Choroid plexus epithelial cell (primary cell): ENCODE measurements around the gene KHSRP.
"Not testable (repeated sequence)": the region's sequence is repeated elsewhere in the genome, so short reads cannot be mapped to it uniquely, and the experiment has no call there.

Experiments used
- DNase-seq: peaks from one replicate; pipeline ENCODE4 v3.0.0-alpha.2; 2010; ENCODE audit warnings: low read depth
- H3K4me3 ChIP-seq: 2 replicates; pipeline ENCODE4 v1.5.1; 2011; ENCODE audit warnings: low read depth, mild to moderate bottlenecking, control low read depth, low read length, moderate library complexity
- CTCF ChIP-seq: conservative IDR thresholded peaks from 2 replicates; pipeline ENCODE4 v1.5.1; 2011; ENCODE audit warnings: low read depth, mild to moderate bottlenecking, control low read depth, inconsistent platforms, low read length, moderate library complexity

Gene KHSRP

GRCh38 chr19:6412447-6413091 lies 12.0 kb downstream of the KHSRP start:
- H3K4me3 ChIP-seq, result no peak overlapping the region
- TF ChIP-seq CTCF, result peak; percentile 73
- peak; percentile 31 for DNase-seq

- no peak overlapping the region for H3K4me3 ChIP-seq
- DNase-seq, result no peak
- no peak for TF ChIP-seq CTCF
Measured at GRCh38 chr19:6412061-6412446, 12.6 kb downstream of the KHSRP start.

- no peak for DNase-seq
- no peak overlapping the region for H3K4me3 ChIP-seq
- no peak for TF ChIP-seq CTCF
Measured at GRCh38 chr19:6409346-6409745, 15.3 kb downstream of the KHSRP start.

GRCh38 chr19:6406401-6406800 lies 18.2 kb downstream of the KHSRP start:
- DNase-seq, result no peak

GRCh38 chr19:6402837-6403608 lies 21.6 kb downstream of the KHSRP start:
- TF ChIP-seq CTCF, result no peak
- H3K4me3 ChIP-seq, result no peak overlapping the region
- peak; percentile 87 for DNase-seq

More at GRCh38 chr19:6406401-6406800, 18.2 kb downstream of the KHSRP start:
- no peak for TF ChIP-seq CTCF
- H3K4me3 ChIP-seq, result no peak overlapping the region

- DNase-seq, result no peak
- H3K4me3 ChIP-seq, result no peak overlapping the region
Measured at GRCh38 chr19:6402058-6402457, 22.6 kb downstream of the KHSRP start.

GRCh38 chr19:6400062-6400944 lies 24.3 kb downstream of the KHSRP start:
- not testable (repeated sequence) for DNase-seq, H3K4me3 ChIP-seq

More at GRCh38 chr19:6402058-6402457, 22.6 kb downstream of the KHSRP start:
- no peak for TF ChIP-seq CTCF
